WTC11 (cell line): Measurements from ENCODE around the gene SHISA6. TPM values are rescaled to one million over a fixed set of nuclear protein-coding genes. Genes with fewer than 3 reads are reported as not detected.

ENCODE experiments used
- ATAC-seq: fragments of 200-7000 bp; cut with Tn5 transposase; 2 replicates; pipeline ENCODE4 v1.10.0; 2021; ENCODE audit warnings: mild to moderate bottlenecking, moderate library complexity
- CTCF ChIA-PET: fragments of 300-600 bp; sonication (Branson Sonifier 250); formaldehyde crosslinking; loops from one replicate; lab custom pipeline; 2021; ENCODE audit warnings: antibody characterized with exemption; lab: Charles Lee
- POLR2A ChIA-PET: fragments of 350-600 bp; sonication (Branson Sonifier 250); formaldehyde crosslinking; loops from one replicate; lab custom pipeline; 2021; ENCODE audit warnings: antibody characterized with exemption; lab: Charles Lee
- DNase-seq: peaks from one replicate; pipeline ENCODE4 v3.0.0; 2021; ENCODE audit warnings: low spot score
- H3K27ac Mint-ChIP-seq: 2 replicates; pipeline ENCODE4 v1.8.0; 2021; ENCODE audit warnings: mixed read lengths
- H3K27me3 Mint-ChIP-seq: 2 replicates; pipeline ENCODE4 v1.8.0; 2021; ENCODE audit warnings: low read depth, mild to moderate bottlenecking, moderate library complexity, mixed read lengths
- H3K36me3 Mint-ChIP-seq: 2 replicates; pipeline ENCODE4 v1.8.0; 2021; ENCODE audit warnings: mixed read lengths
- H3K4me1 Mint-ChIP-seq: 2 replicates; pipeline ENCODE4 v1.8.0; 2022; ENCODE audit warnings: mixed read lengths
- H3K4me3 Mint-ChIP-seq: 2 replicates; pipeline ENCODE4 v1.8.0; 2021; ENCODE audit warnings: mild to moderate bottlenecking, moderate library complexity, mixed read lengths
- H3K9me3 Mint-ChIP-seq: 2 replicates; pipeline ENCODE4 v1.8.0; 2021; ENCODE audit warnings: mixed read lengths
- ATF1 ChIP-seq: sonication (generic); formaldehyde crosslinking; IDR thresholded peaks from 2 replicates; pipeline ENCODE4 v1.8.1; 2023; ENCODE audit warnings: mild to moderate bottlenecking, moderate library complexity, missing genetic modification reagents
- ATF3 ChIP-seq: sonication (generic); formaldehyde crosslinking; conservative IDR thresholded peaks from 2 replicates; pipeline ENCODE4 v1.8.1; 2022; ENCODE audit warnings: mild to moderate bottlenecking, missing genetic modification reagents
- E2F1 ChIP-seq: sonication (generic); formaldehyde crosslinking; IDR thresholded peaks from 2 replicates; pipeline ENCODE4 v1.8.0; 2022; ENCODE audit warnings: mild to moderate bottlenecking, missing genetic modification reagents
- E2F4 ChIP-seq: sonication (generic); formaldehyde crosslinking; IDR thresholded peaks from 2 replicates; pipeline ENCODE4 v1.8.1; 2022; ENCODE audit warnings: low read depth, mild to moderate bottlenecking, moderate library complexity, missing genetic modification reagents, borderline replicate concordance
- EMX1 ChIP-seq: fragments of 250-450 bp; sonication (Bioruptor Pico); IDR thresholded peaks from 2 replicates; pipeline ENCODE4 v1.8.0; 2021; ENCODE audit warnings: mild to moderate bottlenecking
- FOXJ3 ChIP-seq: sonication (generic); formaldehyde crosslinking; IDR thresholded peaks from 2 replicates; pipeline ENCODE4 v1.9.0; 2021; ENCODE audit warnings: missing genetic modification reagents, mild to moderate bottlenecking, borderline replicate concordance
- FOXP4 ChIP-seq: sonication (generic); formaldehyde crosslinking; IDR thresholded peaks from 2 replicates; pipeline ENCODE4 v1.8.0; 2022; ENCODE audit warnings: mild to moderate bottlenecking, missing genetic modification reagents
- GTF2I ChIP-seq: fragments of 250-450 bp; sonication (Bioruptor Pico); conservative IDR thresholded peaks from 2 replicates; pipeline ENCODE4 v1.4.0; 2021; ENCODE audit warnings: mild to moderate bottlenecking
- HMGA2 ChIP-seq: fragments of 250-450 bp; sonication (Bioruptor Pico); IDR thresholded peaks from 2 replicates; pipeline ENCODE4 v1.4.0; 2021; ENCODE audit warnings: mild to moderate bottlenecking, moderate library complexity
- NFYB ChIP-seq: sonication (generic); formaldehyde crosslinking; conservative IDR thresholded peaks from 2 replicates; pipeline ENCODE4 v1.8.0; 2022; ENCODE audit warnings: low read depth, missing genetic modification reagents
- NR1H2 ChIP-seq: sonication (generic); formaldehyde crosslinking; IDR thresholded peaks from 2 replicates; pipeline ENCODE4 v1.9.0; 2021; ENCODE audit warnings: mild to moderate bottlenecking, moderate library complexity, missing genetic modification reagents
- NR3C1 ChIP-seq: sonication (generic); formaldehyde crosslinking; conservative IDR thresholded peaks from 2 replicates; pipeline ENCODE4 v1.8.1; 2023; ENCODE audit warnings: low read depth, mild to moderate bottlenecking, missing genetic modification reagents
- OVOL2 ChIP-seq: fragments of 250-450 bp; sonication (Bioruptor Pico); IDR thresholded peaks from 2 replicates; pipeline ENCODE4 v1.9.0; 2021; ENCODE audit warnings: mild to moderate bottlenecking, borderline replicate concordance
- RELA ChIP-seq: sonication (generic); formaldehyde crosslinking; IDR thresholded peaks from 2 replicates; pipeline ENCODE4 v1.8.1; 2022; ENCODE audit warnings: missing genetic modification reagents, mild to moderate bottlenecking, borderline replicate concordance
- RORB ChIP-seq: fragments of 250-450 bp; sonication (Bioruptor Pico); IDR thresholded peaks from 2 replicates; pipeline ENCODE4 v1.9.0; 2021; ENCODE audit warnings: mild to moderate bottlenecking
- TCF7 ChIP-seq: sonication (generic); formaldehyde crosslinking; IDR thresholded peaks from 2 replicates; pipeline ENCODE4 v1.8.0; 2022; ENCODE audit warnings: mild to moderate bottlenecking, low read depth, missing genetic modification reagents, moderate library complexity
- TEAD1 ChIP-seq: sonication (generic); formaldehyde crosslinking; IDR thresholded peaks from 2 replicates; pipeline ENCODE4 v1.8.0; 2022; ENCODE audit warnings: mild to moderate bottlenecking, missing genetic modification reagents
- TP53 ChIP-seq: sonication (generic); formaldehyde crosslinking; IDR thresholded peaks from 2 replicates; pipeline ENCODE4 v1.8.1; 2023; ENCODE audit warnings: mild to moderate bottlenecking, missing genetic modification reagents
- ZMAT4 ChIP-seq: fragments of 250-450 bp; sonication (Bioruptor Pico); IDR thresholded peaks from 2 replicates; pipeline ENCODE4 v1.9.0; 2021; ENCODE audit warnings: mild to moderate bottlenecking
- ZNF396 ChIP-seq: fragments of 250-450 bp; sonication (Bioruptor Pico); IDR thresholded peaks from 2 replicates; pipeline ENCODE4 v1.8.0; 2021; ENCODE audit warnings: mild to moderate bottlenecking, moderate library complexity, borderline replicate concordance
- ZNF416 ChIP-seq: fragments of 250-450 bp; sonication (Bioruptor Pico); IDR thresholded peaks from 2 replicates; pipeline ENCODE4 v1.9.0; 2021; ENCODE audit warnings: mild to moderate bottlenecking, inconsistent platforms
- ZNF671 ChIP-seq: fragments of 250-450 bp; sonication (Bioruptor Pico); IDR thresholded peaks from 2 replicates; pipeline ENCODE4 v1.8.0; 2021; ENCODE audit warnings: mild to moderate bottlenecking
- ZSCAN18 ChIP-seq: fragments of 250-450 bp; sonication (Bioruptor Pico); IDR thresholded peaks from 2 replicates; pipeline ENCODE4 v2.1.2; 2022; ENCODE audit warnings: mild to moderate bottlenecking, moderate library complexity
- total RNA-seq: library from RNA; stranded (reverse); gene quantifications from 3 replicates; pipeline ENCODE4 v1.2.3, GENCODE V29; 2021

SHISA6 gene
- total RNA-seq, 1 experiment from 2014 or later = 1.1 TPM

- Mint-ChIP-seq H3K36me3 (peaks cover 64% of the 10 kb centered on the region), H3K27ac (no peak overlapping the region), H3K4me1 (no peaks in the 10 kb centered on the region), H3K4me3 (no peak overlapping the region), H3K9me3 (peaks cover 75% of the 10 kb centered on the region), H3K27me3 (peaks cover 9% of the 10 kb centered on the region)
- ChIA-PET POLR2A (no interaction called here), CTCF (no interaction called here)
- ATAC-seq (no peak), DNase-seq (no peak)
- TF ChIP-seq FOXP4 (no peak), ATF3 (CRISPR knock-in tag) (no peak), EMX1 (CRISPR knock-in tag) (no peak), OVOL2 (CRISPR knock-in tag) (no peak), GTF2I (CRISPR knock-in tag) (no peak), NR3C1 (CRISPR knock-in tag) (no peak), ZMAT4 (CRISPR knock-in tag) (no peak), RELA (CRISPR knock-in tag) (no peak), ZNF396 (CRISPR knock-in tag) (no peak), NR1H2 (CRISPR knock-in tag) (no peak)
Measured at GRCh38 chr17:11356371-11356770, 115.4 kb downstream of the SHISA6 start.

- DNase-seq (no peak), ATAC-seq (no peak)
- ChIA-PET CTCF (no interaction called here), POLR2A (no interaction called here)
- Mint-ChIP-seq H3K9me3 (peaks cover 52% of the 10 kb centered on the region), H3K27me3 (peaks cover 2% of the 10 kb centered on the region; the same call in 1 of the 2 replicates), H3K4me1 (no peaks in the 10 kb centered on the region), H3K27ac (no peak overlapping the region), H3K36me3 (peaks cover 49% of the 10 kb centered on the region), H3K4me3 (no peak overlapping the region)
- TF ChIP-seq FOXJ3 (CRISPR knock-in tag) = no peak
- TF ChIP-seq, all 79 proteins: peak for 0
Measured at GRCh38 chr17:11363565-11364117, 122.6 kb downstream of the SHISA6 start.

GRCh38 chr17:11366272-11366850, 125.3 kb downstream of the SHISA6 start:
- H3K4me1 Mint-ChIP-seq = no peaks in the 10 kb centered on the region
- H3K27ac Mint-ChIP-seq = no peak overlapping the region
- no peak overlapping the region for H3K4me3 Mint-ChIP-seq
- H3K36me3 Mint-ChIP-seq = peaks cover 48% of the 10 kb centered on the region
- CTCF ChIA-PET = no interaction called here
- H3K9me3 Mint-ChIP-seq = peaks cover 59% of the 10 kb centered on the region
- DNase-seq (no peak), ATAC-seq (no peak)
- no peaks in the 10 kb centered on the region for H3K27me3 Mint-ChIP-seq
- POLR2A ChIA-PET = no interaction called here
- TF ChIP-seq FOXP4 (no peak), HMGA2 (CRISPR knock-in tag) (no peak), TP53 (CRISPR knock-in tag) (no peak), ZSCAN18 (CRISPR knock-in tag) (no peak), ATF1 (CRISPR knock-in tag) (no peak), E2F1 (CRISPR knock-in tag) (no peak), NFYB (no peak), TEAD1 (CRISPR knock-in tag) (no peak), ZNF416 (no peak), E2F4 (no peak), EMX1 (CRISPR knock-in tag) (no peak), NR3C1 (CRISPR knock-in tag) (no peak), ZNF671 (CRISPR knock-in tag) (no peak), TCF7 (CRISPR knock-in tag) (no peak), RORB (CRISPR knock-in tag) (no peak)
